ENCODE results near the gene G3BP1.

DNA sequence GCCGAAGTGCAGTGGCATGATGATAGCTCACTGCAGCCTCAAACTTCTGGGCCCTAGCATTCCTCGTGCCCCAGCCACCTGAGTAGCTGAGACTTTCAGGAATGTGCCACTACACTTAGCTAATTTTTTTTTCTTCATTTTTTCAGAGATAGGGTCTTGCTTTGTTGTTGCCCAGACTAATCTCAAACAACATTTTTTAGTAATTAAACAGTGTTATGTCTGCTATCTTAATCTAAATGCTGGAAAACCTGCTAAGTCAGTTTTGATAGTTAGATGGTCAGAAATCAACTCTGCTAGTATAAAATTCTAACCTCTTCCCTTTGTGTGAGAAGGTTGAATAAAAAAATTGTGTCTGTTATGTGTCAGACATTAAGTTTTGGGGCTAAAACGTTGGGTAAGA lies 12.4 kb downstream of the G3BP1 start:
- no peak for TF ChIP-seq EZH2 (IDR thresholded peaks at IDR 0.05; ENCODE audit: borderline replicate concordance, low read length)
- TF ChIP-seq, protein P1, sequence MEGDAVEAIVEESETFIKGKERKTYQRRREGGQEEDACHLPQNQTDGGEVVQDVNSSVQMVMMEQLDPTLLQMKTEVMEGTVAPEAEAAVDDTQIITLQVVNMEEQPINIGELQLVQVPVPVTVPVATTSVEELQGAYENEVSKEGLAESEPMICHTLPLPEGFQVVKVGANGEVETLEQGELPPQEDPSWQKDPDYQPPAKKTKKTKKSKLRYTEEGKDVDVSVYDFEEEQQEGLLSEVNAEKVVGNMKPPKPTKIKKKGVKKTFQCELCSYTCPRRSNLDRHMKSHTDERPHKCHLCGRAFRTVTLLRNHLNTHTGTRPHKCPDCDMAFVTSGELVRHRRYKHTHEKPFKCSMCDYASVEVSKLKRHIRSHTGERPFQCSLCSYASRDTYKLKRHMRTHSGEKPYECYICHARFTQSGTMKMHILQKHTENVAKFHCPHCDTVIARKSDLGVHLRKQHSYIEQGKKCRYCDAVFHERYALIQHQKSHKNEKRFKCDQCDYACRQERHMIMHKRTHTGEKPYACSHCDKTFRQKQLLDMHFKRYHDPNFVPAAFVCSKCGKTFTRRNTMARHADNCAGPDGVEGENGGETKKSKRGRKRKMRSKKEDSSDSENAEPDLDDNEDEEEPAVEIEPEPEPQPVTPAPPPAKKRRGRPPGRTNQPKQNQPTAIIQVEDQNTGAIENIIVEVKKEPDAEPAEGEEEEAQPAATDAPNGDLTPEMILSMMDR (IDR thresholded peaks at IDR 0.05; ENCODE audit: low read length), result no peak

All from OCI-LY1 (cell line).